Fibroblast of peridontal ligament (primary cell): Measurements from ENCODE around the gene TGFB1I1.

ENCODE experiments used
- DNase-seq: peaks from one replicate; pipeline ENCODE4 v3.0.0-alpha.2; 2010; ENCODE audit errors: extremely low read depth

TGFB1I1 gene

GRCh38 chr16:31452631-31453106, 19.3 kb upstream of the TGFB1I1 start:
- peak; percentile 94 for DNase-seq

- peak; percentile 27 for DNase-seq
Measured at GRCh38 chr16:31453255-31454204, 18.4 kb upstream of the TGFB1I1 start.

- DNase-seq: no peak
Measured at GRCh38 chr16:31455601-31456314, 16.2 kb upstream of the TGFB1I1 start.

- DNase-seq: no peak
Measured at GRCh38 chr16:31456988-31457360, 15.0 kb upstream of the TGFB1I1 start.

- DNase-seq: peak; percentile 29
Measured at GRCh38 chr16:31458073-31458843, 13.7 kb upstream of the TGFB1I1 start.

GRCh38 chr16:31458844-31459686, 12.9 kb upstream of the TGFB1I1 start, which contains the start of gene ARMC5:
ARMC5 (plus strand) TSS chr16:31459501; CDS start chr16:31459525, 24 bp downstream.
- DNase-seq: peak; percentile 98

- DNase-seq: peak; percentile 99
Measured at GRCh38 chr16:31459687-31460581, 12.0 kb upstream of the TGFB1I1 start.

- DNase-seq: peak; percentile 86
Measured at GRCh38 chr16:31460582-31461002, 11.4 kb upstream of the TGFB1I1 start.

- DNase-seq: no peak
Measured at GRCh38 chr16:31461201-31461920, 10.6 kb upstream of the TGFB1I1 start.

GRCh38 chr16:31461921-31462804, 9.8 kb upstream of the TGFB1I1 start:
- DNase-seq: no peak

GRCh38 chr16:31464348-31464769, 7.6 kb upstream of the TGFB1I1 start:
- no peak for DNase-seq

GRCh38 chr16:31464781-31465260, 7.1 kb upstream of the TGFB1I1 start:
- no peak for DNase-seq

GRCh38 chr16:31465788-31466370, 6.1 kb upstream of the TGFB1I1 start:
- no peak for DNase-seq

GRCh38 chr16:31466381-31466841, 5.5 kb upstream of the TGFB1I1 start:
- no peak for DNase-seq

- no peak for DNase-seq
Measured at GRCh38 chr16:31467151-31467773, 4.7 kb upstream of the TGFB1I1 start.

GRCh38 chr16:31467858-31468257, 4.1 kb upstream of the TGFB1I1 start:
- no peak for DNase-seq

GRCh38 chr16:31470615-31471014, 1.3 kb upstream of the TGFB1I1 start:
- DNase-seq: no peak
